ENCODE measurements around the gene ZNF883.

The ZNF883 gene

GRCh38 chr9:112913326-112913725, 98.7 kb downstream of the ZNF883 start:
- TF ChIP-seq EZH2 (IDR thresholded peaks at IDR 0.05): no peak
- TF ChIP-seq POLR2AphosphoS5 (IDR thresholded peaks at IDR 0.05; ENCODE audit: borderline replicate concordance, low read depth, low read length): no peak
- TF ChIP-seq FOXP2 (optimal IDR thresholded peaks at IDR 0.05; ENCODE audit: control extremely low read depth, extremely low read length, insufficient read depth): no peak
- Histone ChIP-seq H3K4me3 (no peak overlapping the region), H3K9ac (ENCODE audit: insufficient read length) (no peak overlapping the region), H3K9me3 (ENCODE audit: low read depth, low read length) (no peaks in the 10 kb centered on the region), H3K36me3 (ENCODE audit: insufficient read depth, low read length) (no peaks in the 10 kb centered on the region), H3K27ac (no peak overlapping the region)
- no peak for DNase-seq (ENCODE audit: low read depth, low spot score)

- Histone ChIP-seq H3K27ac (no peak overlapping the region), H3K9me3 (ENCODE audit: low read depth, low read length) (no peaks in the 10 kb centered on the region), H3K4me3 (no peak overlapping the region), H3K9ac (ENCODE audit: insufficient read length) (no peak overlapping the region), H3K36me3 (ENCODE audit: insufficient read depth, low read length) (no peaks in the 10 kb centered on the region)
- DNase-seq (ENCODE audit: low read depth, low spot score): no peak
- TF ChIP-seq POLR2AphosphoS5 (IDR thresholded peaks at IDR 0.05; ENCODE audit: borderline replicate concordance, low read depth, low read length) (no peak), EZH2 (IDR thresholded peaks at IDR 0.05) (no peak), FOXP2 (optimal IDR thresholded peaks at IDR 0.05; ENCODE audit: control extremely low read depth, extremely low read length, insufficient read depth) (no peak)
Observed at GRCh38 chr9:112912636-112913035, 99.4 kb downstream of the ZNF883 start.

GRCh38 chr9:112911736-112912135, 100.3 kb downstream of the ZNF883 start:
- H3K27ac ChIP-seq: no peak overlapping the region

More at GRCh38 chr9:112911736-112912135, 100.3 kb downstream of the ZNF883 start:
- no peak overlapping the region for H3K9ac ChIP-seq (ENCODE audit: insufficient read length)
- H3K9me3 ChIP-seq (ENCODE audit: low read depth, low read length): no peaks in the 10 kb centered on the region
- no peak for TF ChIP-seq FOXP2 (optimal IDR thresholded peaks at IDR 0.05; ENCODE audit: control extremely low read depth, extremely low read length, insufficient read depth)
- no peak for TF ChIP-seq POLR2AphosphoS5 (IDR thresholded peaks at IDR 0.05; ENCODE audit: borderline replicate concordance, low read depth, low read length)
- no peak for TF ChIP-seq EZH2 (IDR thresholded peaks at IDR 0.05)
- H3K4me3 ChIP-seq: no peak overlapping the region
- DNase-seq (ENCODE audit: low read depth, low spot score): no peak
- H3K36me3 ChIP-seq (ENCODE audit: insufficient read depth, low read length): no peaks in the 10 kb centered on the region
